Small intestine (tissue), 7 donors: ENCODE data around the gene MYL4. TPM values are rescaled to one million over a fixed set of nuclear protein-coding genes. Genes with fewer than 3 reads are reported as not detected.
"Not testable (repeated sequence)": the region's sequence is repeated elsewhere in the genome, so short reads cannot be mapped to it uniquely, and the experiment has no call there.

ENCODE experiments used
- DNase-seq, 2 donors: peaks; one replicate each; pipeline versions ENCODE4 v3.0.0 to v3.0.0-alpha.2; 2013
- FAIRE-seq: peaks from 2 replicates; lab custom pipeline; 2012; peaks lifted over from hg19 to GRCh38; lab: Jason Lieb, UNC
- H3K27ac ChIP-seq, 3 donors: one replicate each; pipeline ENCODE4 v1.5.1; 2013; ENCODE audit warnings: low read length in 2 of 3, mild to moderate bottlenecking in 2 of 3, control low read depth in 1 of 3, inconsistent platforms in 1 of 3, low read depth in 1 of 3, moderate library complexity in 1 of 3
- H3K27me3 ChIP-seq, 3 donors: one replicate each; pipeline ENCODE4 v1.6.1; 2013; ENCODE audit warnings: low read length in 3 of 3, inconsistent platforms in 1 of 3; ENCODE audit not compliant: control insufficient read depth in 3 of 3, insufficient read depth in 3 of 3
- H3K36me3 ChIP-seq, 3 donors: one replicate each; pipeline ENCODE4 v1.6.1; 2013; ENCODE audit warnings: low read length in 3 of 3, inconsistent platforms in 1 of 3, low read depth in 1 of 3, mild to moderate bottlenecking in 1 of 3, moderate library complexity in 1 of 3; ENCODE audit not compliant: control insufficient read depth in 3 of 3, insufficient read depth in 2 of 3
- H3K4me1 ChIP-seq, 3 donors: one replicate each; pipeline ENCODE4 v1.6.1; 2013; ENCODE audit warnings: low read length in 2 of 3, inconsistent platforms in 1 of 3, low read depth in 1 of 3, mild to moderate bottlenecking in 1 of 3, moderate library complexity in 1 of 3; ENCODE audit not compliant: control insufficient read depth in 3 of 3, insufficient read depth in 2 of 3
- H3K4me3 ChIP-seq, 3 donors: one replicate each; pipeline ENCODE4 v1.5.1; 2013; ENCODE audit warnings: low read length in 3 of 3, control low read depth in 1 of 3, inconsistent platforms in 1 of 3, low read depth in 1 of 3, mild to moderate bottlenecking in 1 of 3, moderate library complexity in 1 of 3
- H3K9me3 ChIP-seq, 2 donors: one replicate each; pipeline ENCODE4 v1.6.1; 2013; ENCODE audit warnings: low read depth in 1 of 2, low read length in 1 of 2; ENCODE audit not compliant: control insufficient read depth in 2 of 2, insufficient read depth in 1 of 2
- WGBS, 3 donors: extraction: QIAGEN DNeasy Blood & Tissue Kit; methylation state at CpG; one replicate each; pipeline ENCODE4 v1.1.7; 2013; 5-methylcytosine and 5-hydroxymethylcytosine counted together
- polyA plus RNA-seq, 4 donors: library from polyadenylated mRNA; stranded (reverse) in 3 of 4; unstranded in 1 of 4; fragments of 200-250 nt in 3 of 4; fragments of 120-200 nt in 1 of 4; gene quantifications; one replicate each; pipeline versions ENCODE4 v1.2.1 to v1.2.3, GENCODE V29; 2013
- donor health status: healthy with polysubstance abuse.
- donor health status: control.
- donor health status: control.
- donor health status: Bipolar disorder and iron deficiency.
- donor health status: healthy.

Gene MYL4
- polyA plus RNA-seq, 4 donors, result 0.31 to 5.5 TPM; not detected in 2

GRCh38 chr17:47172696-47173565, 36.2 kb upstream of the MYL4 start:
- H3K4me1 ChIP-seq, result peaks cover 0 to 4% (median 0%) of the 10 kb centered on the region in 3 donors
- WGBS, 3 donors, result 76 to 91% (median 84%) methylated on average over 2 of the region's 2 CpGs
- peaks cover 9 to 30% (median 9%) of the 10 kb centered on the region in 3 donors for H3K36me3 ChIP-seq
- DNase-seq (no peak), FAIRE-seq (no peak)
- no peak overlapping the region for H3K4me3 ChIP-seq
- H3K9me3 ChIP-seq, result no peaks in the 10 kb centered on the region
- no peaks in the 10 kb centered on the region for H3K27me3 ChIP-seq
- no peak overlapping the region for H3K27ac ChIP-seq

DNA sequence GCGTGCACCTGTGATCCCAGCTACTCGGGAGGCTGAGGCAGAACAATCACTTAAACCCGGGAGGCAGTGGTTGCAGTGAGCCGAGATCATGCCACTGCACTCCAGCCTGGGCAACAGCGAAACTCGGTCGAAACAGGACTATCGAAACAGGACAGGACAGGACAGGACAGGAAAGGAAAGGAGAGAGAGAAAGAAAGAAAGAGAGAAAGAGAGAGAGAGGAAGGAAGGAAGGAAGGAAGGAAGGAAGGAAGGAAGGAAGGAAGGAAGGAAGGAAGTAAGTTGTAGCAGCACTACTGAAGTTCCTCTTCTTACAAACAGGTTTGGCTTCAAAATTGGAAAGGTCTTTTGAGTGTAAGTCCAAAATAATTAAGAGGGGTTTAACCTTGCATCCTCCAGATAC, 34.3 kb upstream of the MYL4 start:
- not testable (repeated sequence) for H3K4me3 ChIP-seq, H3K9me3 ChIP-seq, H3K27me3 ChIP-seq, H3K27ac ChIP-seq, FAIRE-seq, H3K4me1 ChIP-seq, DNase-seq
- WGBS, 3 donors, result 92 to 95% (median 94%) methylated on average over 8 of the region's 8 CpGs
- peaks cover 5 to 24% (median 9%) of the 10 kb centered on the region in 3 donors for H3K36me3 ChIP-seq

DNA sequence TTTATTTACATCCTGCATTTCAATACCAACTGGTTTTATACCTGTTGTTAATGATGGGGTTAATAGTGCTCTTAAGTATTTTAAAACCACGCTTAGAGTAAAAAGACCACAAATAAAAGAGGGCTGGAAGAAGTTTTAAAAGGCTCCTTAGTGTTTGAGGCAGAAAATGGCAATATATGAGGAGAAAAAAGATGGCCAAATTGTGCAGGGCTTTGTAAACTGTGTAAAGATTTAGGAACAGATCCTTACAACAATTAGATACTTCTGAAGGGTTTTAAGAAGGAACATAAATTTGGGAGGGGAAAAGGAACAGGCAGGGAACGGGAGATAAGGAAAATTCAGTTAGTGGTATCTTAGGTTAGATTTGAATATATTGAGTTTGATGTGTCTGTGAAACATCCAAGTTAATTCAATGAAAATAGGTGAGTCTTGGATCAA, 32.7 kb upstream of the MYL4 start:
- H3K4me3 ChIP-seq, result no peak overlapping the region
- no peaks in the 10 kb centered on the region for H3K27me3 ChIP-seq
- peaks cover 7 to 21% (median 9%) of the 10 kb centered on the region in 3 donors for H3K36me3 ChIP-seq
- no peak overlapping the region for H3K27ac ChIP-seq
- DNase-seq, result no peak
- FAIRE-seq, result no peak
- no peaks in the 10 kb centered on the region for H3K9me3 ChIP-seq
- H3K4me1 ChIP-seq, result peaks cover 0 to 4% (median 0%) of the 10 kb centered on the region in 3 donors
- whole genome bisulfite sequencing, 3 donors, result 78 to 89% (median 85%) methylated on average over 2 of the region's 2 CpGs

DNA sequence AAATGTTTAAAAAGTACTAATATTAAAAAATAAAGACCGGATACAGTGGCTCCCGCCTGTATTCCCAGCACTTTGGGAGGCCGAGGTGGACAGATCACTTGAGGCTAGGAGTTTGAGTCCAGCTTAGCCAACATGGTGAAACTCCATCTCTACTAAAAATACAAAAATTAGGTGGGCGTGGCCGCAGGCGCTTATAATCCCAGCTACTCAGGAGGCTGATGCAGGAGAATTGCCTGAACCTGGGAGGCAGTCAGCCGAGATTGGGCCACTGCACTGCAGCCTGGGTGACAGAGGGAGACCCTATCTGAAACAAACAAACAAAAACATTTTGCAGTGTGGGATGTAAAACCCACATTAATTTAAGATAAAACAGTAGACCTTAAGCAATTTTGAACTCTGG, 31.9 kb upstream of the MYL4 start:
- no peak overlapping the region for H3K27ac ChIP-seq

GRCh38 chr17:47179141-47179540, 30.0 kb upstream of the MYL4 start:
- FAIRE-seq, result no peak
- no peaks in the 10 kb centered on the region for H3K9me3 ChIP-seq
- peaks cover 0 to 4% (median 0%) of the 10 kb centered on the region in 3 donors for H3K4me1 ChIP-seq
- WGBS, 3 donors, result 79 to 98% (median 97%) methylated on average over 3 of the region's 3 CpGs
- no peak overlapping the region for H3K27ac ChIP-seq
- peaks cover 7 to 19% (median 9%) of the 10 kb centered on the region in 3 donors for H3K36me3 ChIP-seq
- no peaks in the 10 kb centered on the region for H3K27me3 ChIP-seq
- H3K4me3 ChIP-seq, result no peak overlapping the region
- DNase-seq, result no peak

More for the DNA sequence above, 31.9 kb upstream of the MYL4 start:
- FAIRE-seq, result no peak
- Histone ChIP-seq H3K9me3 (no peaks in the 10 kb centered on the region), H3K4me1 (peaks cover 0 to 8% (median 0%) of the 10 kb centered on the region in 3 donors), H3K36me3 (peaks cover 7 to 21% (median 9%) of the 10 kb centered on the region in 3 donors), H3K27me3 (no peaks in the 10 kb centered on the region), H3K4me3 (no peak overlapping the region)
- 91 to 97% (median 97%) methylated on average over 7 of the region's 7 CpGs for WGBS, 3 donors
- no peak for DNase-seq

DNA sequence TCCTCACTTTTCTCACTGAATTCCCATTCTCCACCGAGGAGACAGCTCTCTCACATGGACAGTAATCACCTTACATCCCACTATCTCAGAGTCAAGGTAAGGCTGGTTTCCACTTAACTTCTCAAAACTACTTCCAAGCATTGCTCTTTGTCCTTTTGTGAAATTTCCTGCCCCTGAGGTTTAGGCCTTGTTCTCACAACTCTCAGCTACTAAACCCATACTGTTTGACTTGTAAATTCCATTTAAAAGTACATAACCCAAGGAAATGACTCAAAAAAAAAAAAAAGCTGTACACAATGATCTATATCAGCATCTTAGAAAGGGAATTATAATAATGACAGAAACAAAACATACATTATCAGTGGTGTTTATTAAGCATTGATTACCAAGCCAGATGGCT, 28.8 kb upstream of the MYL4 start:
- no peak overlapping the region for H3K27ac ChIP-seq
- 72 to 87% (median 85%) methylated on average over 1 of the region's 1 CpG for WGBS, 3 donors
- H3K4me3 ChIP-seq, result no peak overlapping the region
- FAIRE-seq (no peak), DNase-seq (no peak)
- H3K27me3 ChIP-seq, result no peaks in the 10 kb centered on the region
- peaks cover 4 to 14% (median 7%) of the 10 kb centered on the region in 3 donors for H3K36me3 ChIP-seq
- peaks cover 0 to 7% (median 0%) of the 10 kb centered on the region in 3 donors for H3K4me1 ChIP-seq
- H3K9me3 ChIP-seq, result no peaks in the 10 kb centered on the region

DNA sequence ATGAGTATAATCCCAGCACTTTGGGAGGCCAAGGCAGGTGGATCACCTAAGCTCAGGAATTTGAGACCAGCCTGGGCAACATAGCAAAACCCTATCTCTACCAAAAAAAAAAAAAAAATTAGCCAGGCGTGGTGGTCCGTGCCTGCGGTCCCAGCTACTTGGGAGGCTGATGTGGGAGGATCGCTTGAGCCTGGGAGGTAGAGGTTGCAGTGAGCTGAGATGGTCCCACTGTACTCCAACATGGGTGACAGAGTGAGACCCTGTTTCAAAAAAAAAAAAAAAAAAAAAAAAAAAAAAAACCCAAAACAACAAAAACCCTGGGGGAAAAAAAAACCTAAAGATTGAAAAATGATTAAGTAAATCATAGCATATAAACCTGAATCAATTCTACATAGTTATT, 28.2 kb upstream of the MYL4 start:
- not testable (repeated sequence) for H3K27me3 ChIP-seq, H3K4me1 ChIP-seq, H3K4me3 ChIP-seq, FAIRE-seq, H3K9me3 ChIP-seq, DNase-seq, H3K27ac ChIP-seq
- peaks cover 3 to 11% (median 3%) of the 10 kb centered on the region in 3 donors for H3K36me3 ChIP-seq
- 96 to 98% (median 97%) methylated on average over 4 of the region's 4 CpGs for WGBS, 3 donors

GRCh38 chr17:47184681-47185080, 24.5 kb upstream of the MYL4 start:
- Histone ChIP-seq H3K27me3 (no peaks in the 10 kb centered on the region), H3K27ac (no peak overlapping the region), H3K4me3 (no peak overlapping the region), H3K4me1 (peaks cover 0 to 10% (median 0%) of the 10 kb centered on the region in 3 donors), H3K36me3 (peaks cover 0 to 4% (median 3%) of the 10 kb centered on the region in 3 donors), H3K9me3 (no peaks in the 10 kb centered on the region)
- DNase-seq, result no peak
- no peak for FAIRE-seq
- WGBS, 3 donors, result 64 to 92% (median 89%) methylated on average over 6 of the region's 6 CpGs
